Liver (tissue), 9 donors: ENCODE results near the gene ABCG5. TPM values are rescaled to one million over a fixed set of nuclear protein-coding genes. Genes with fewer than 3 reads are reported as not detected.

Experiments
- DNase-seq: peaks from one replicate; pipeline ENCODE4 v3.0.0-alpha.2; 2017; ENCODE audit warnings: low spot score
- H3K27ac ChIP-seq, 2 donors: one replicate each; pipeline ENCODE4 v1.7.0; 2013; ENCODE audit warnings: inconsistent platforms in 2 of 2, low read length in 2 of 2, control low read depth in 1 of 2, low read depth in 1 of 2, mild to moderate bottlenecking in 1 of 2
- H3K27me3 ChIP-seq, 4 donors: one replicate each; pipeline versions ENCODE4 v1.6.1 to v1.7.0; 2013; ENCODE audit warnings: low read length in 3 of 4, inconsistent platforms in 1 of 4, mild to moderate bottlenecking in 1 of 4, moderate library complexity in 1 of 4; ENCODE audit not compliant: control insufficient read depth in 4 of 4, insufficient read depth in 4 of 4
- H3K36me3 ChIP-seq, 4 donors: one replicate each; pipeline versions ENCODE4 v1.6.1 to v1.7.0; 2013; ENCODE audit warnings: low read length in 3 of 4, mild to moderate bottlenecking in 3 of 4, low read depth in 1 of 4, moderate library complexity in 1 of 4; ENCODE audit not compliant: control insufficient read depth in 4 of 4, insufficient read depth in 3 of 4
- H3K4me1 ChIP-seq, 4 donors: one replicate each; pipeline versions ENCODE4 v1.6.1 to v1.7.0; 2013; ENCODE audit warnings: low read length in 3 of 4, mild to moderate bottlenecking in 3 of 4, moderate library complexity in 1 of 4; ENCODE audit not compliant: control insufficient read depth in 4 of 4, insufficient read depth in 4 of 4
- H3K4me3 ChIP-seq, 3 donors: one replicate each; pipeline versions ENCODE4 v1.6.1 to v1.7.0; 2013; ENCODE audit warnings: low read length in 3 of 3, control low read depth in 1 of 3, low read depth in 1 of 3, mild to moderate bottlenecking in 1 of 3
- H3K9ac ChIP-seq, 2 donors: one replicate each; pipeline ENCODE4 v1.7.0; 2013; ENCODE audit warnings: low read length in 2 of 2, mild to moderate bottlenecking in 2 of 2, moderate library complexity in 2 of 2, control low read depth in 1 of 2, low read depth in 1 of 2
- H3K9me3 ChIP-seq, 4 donors: one replicate each; pipeline versions ENCODE4 v1.6.1 to v1.7.0; 2013; ENCODE audit warnings: low read length in 3 of 4; ENCODE audit not compliant: control insufficient read depth in 4 of 4
- EGR1 ChIP-seq, 2 donors: IDR thresholded peaks; 2 replicates each; pipeline ENCODE4 v1.6.1; 2016 to 2018; ENCODE audit warnings: antibody characterized with exemption in 2 of 2, low read depth in 2 of 2
- FOXA1 ChIP-seq: IDR thresholded peaks from 2 replicates; pipeline ENCODE4 v1.6.1; 2016; ENCODE audit warnings: antibody characterized with exemption
- FOXA2 ChIP-seq: IDR thresholded peaks from 2 replicates; pipeline ENCODE4 v1.6.1; 2016; ENCODE audit warnings: antibody characterized with exemption
- GABPA ChIP-seq, 2 donors: IDR thresholded peaks in 1 of 2; conservative IDR thresholded peaks in 1 of 2; 2 replicates each; pipeline ENCODE4 v1.6.1; 2016; ENCODE audit warnings: antibody characterized with exemption in 2 of 2, mild to moderate bottlenecking in 1 of 2, moderate library complexity in 1 of 2
- HNF4A ChIP-seq, 2 donors: conservative IDR thresholded peaks; 2 replicates each; pipeline ENCODE4 v1.6.1; 2016; ENCODE audit warnings: antibody characterized with exemption in 2 of 2, mild to moderate bottlenecking in 2 of 2
- HNF4G ChIP-seq: IDR thresholded peaks from 2 replicates; pipeline ENCODE4 v1.6.1; 2016; ENCODE audit warnings: antibody characterized with exemption
- JUND ChIP-seq, 2 donors: IDR thresholded peaks; 2 replicates each; pipeline ENCODE4 v1.6.1; 2016; ENCODE audit warnings: antibody characterized with exemption in 2 of 2
- NR2F2 ChIP-seq: IDR thresholded peaks from 2 replicates; pipeline ENCODE4 v1.6.1; 2016; ENCODE audit warnings: antibody characterized with exemption
- RAD21 ChIP-seq, 2 donors: IDR thresholded peaks; 2 replicates each; pipeline ENCODE4 v1.6.1; 2016; ENCODE audit warnings: antibody characterized with exemption in 2 of 2, mild to moderate bottlenecking in 2 of 2
- RXRA ChIP-seq, 2 donors: IDR thresholded peaks; 2 replicates each; pipeline ENCODE4 v1.6.1; 2017 to 2018; ENCODE audit warnings: antibody characterized with exemption in 2 of 2, mild to moderate bottlenecking in 1 of 2
- SP1 ChIP-seq: IDR thresholded peaks from 2 replicates; pipeline ENCODE4 v1.6.1; 2018; ENCODE audit warnings: antibody characterized with exemption, mild to moderate bottlenecking
- TAF1 ChIP-seq: conservative IDR thresholded peaks from 2 replicates; pipeline ENCODE4 v1.6.1; 2016; ENCODE audit warnings: antibody characterized with exemption, mild to moderate bottlenecking
- YY1 ChIP-seq: IDR thresholded peaks from 2 replicates; pipeline ENCODE4 v1.6.1; 2016; ENCODE audit warnings: antibody characterized with exemption, mild to moderate bottlenecking
- WGBS: extraction: QIAGEN DNeasy Blood & Tissue Kit; methylation state at CpG from one replicate; pipeline ENCODE4 v1.1.7; 2013; 5-methylcytosine and 5-hydroxymethylcytosine counted together
- polyA plus RNA-seq, 2 donors: library from polyadenylated mRNA; stranded (reverse) in 1 of 2; unstranded in 1 of 2; fragments of 200-250 nt in 1 of 2; fragments of >200 nt in 1 of 2; fragmentation: Nextera tagmentation in 1 of 2; extraction: Ambion mirVana in 1 of 2; gene quantifications; one replicate each; pipeline versions ENCODE4 v1.2.1 to v1.2.3, GENCODE V29; 2013 to 2015
- total RNA-seq, 2 donors: library from RNA; depleted of rRNA; stranded (reverse); fragments of >200 nt; gene quantifications; one replicate each; pipeline ENCODE4 v1.2.3, GENCODE V29; 2014
- TF ChIP-seq, protein P1 (sequence below): IDR thresholded peaks from 2 replicates; pipeline ENCODE4 v1.6.1; 2016; ENCODE audit warnings: antibody characterized with exemption, mild to moderate bottlenecking
- TF ChIP-seq, protein P2 (sequence below): IDR thresholded peaks from 2 replicates; pipeline ENCODE4 v1.6.1; 2016; ENCODE audit warnings: antibody characterized with exemption
- TF ChIP-seq, protein P3 (sequence below): IDR thresholded peaks from 2 replicates; pipeline ENCODE4 v1.6.1; 2016; ENCODE audit warnings: antibody characterized with exemption
- TF ChIP-seq, protein P4 (sequence below): fragments of 150-350 bp; IDR thresholded peaks from 2 replicates; pipeline ENCODE4 v1.5.1; 2017; ENCODE audit warnings: improper control_type of control experiment, low read depth, low read length; ENCODE audit not compliant: missing input control
- TF ChIP-seq, protein P5 (sequence below): IDR thresholded peaks from 2 replicates; pipeline ENCODE4 v1.6.1; 2016; ENCODE audit warnings: antibody characterized with exemption
- donor health status: healthy.
- donor health status: healthy.
- donor health status: healthy.
- donor health status: healthy.
- donor health status: healthy.

The ABCG5 gene
- total and polyA plus RNA-seq, 4 donors = 15.4 to 63.8 (median 38.5) TPM

DNA sequence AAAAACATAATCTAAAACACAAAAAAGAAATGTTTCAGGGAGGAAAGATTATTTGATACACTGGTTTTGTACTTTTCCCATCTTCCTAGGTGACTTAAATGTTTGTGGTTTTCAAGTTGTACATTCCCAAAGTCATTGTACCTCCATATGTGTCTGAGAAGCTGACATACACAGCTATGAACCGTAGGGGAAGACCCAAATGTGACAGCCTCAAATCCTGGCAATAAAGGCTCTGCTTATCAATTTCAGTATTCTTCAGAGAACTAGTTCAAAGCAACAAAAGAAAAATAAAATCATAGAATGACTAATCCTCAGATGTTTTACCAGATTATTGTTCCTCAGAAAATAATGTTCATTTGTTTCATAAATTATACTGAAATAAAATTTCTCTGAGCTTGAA lies 62.3 kb downstream of the ABCG5 start:
- WGBS = 87% methylated on average over 1 of the region's 1 CpG

More for the DNA sequence above, 62.3 kb downstream of the ABCG5 start:
- Histone ChIP-seq H3K9ac (no peak overlapping the region), H3K9me3 (no peaks in the 10 kb centered on the region), H3K4me1 (peaks cover 0 to 11% (median 4%) of the 10 kb centered on the region in 4 donors), H3K27me3 (no peaks in the 10 kb centered on the region), H3K4me3 (no peak overlapping the region), H3K36me3 (peaks cover 0 to 3% (median 0%) of the 10 kb centered on the region in 4 donors), H3K27ac (no peak overlapping the region)
- DNase-seq = no peak
- TF ChIP-seq RXRA (IDR thresholded peaks at IDR 0.05) = no peak
- TF ChIP-seq, protein P1, sequence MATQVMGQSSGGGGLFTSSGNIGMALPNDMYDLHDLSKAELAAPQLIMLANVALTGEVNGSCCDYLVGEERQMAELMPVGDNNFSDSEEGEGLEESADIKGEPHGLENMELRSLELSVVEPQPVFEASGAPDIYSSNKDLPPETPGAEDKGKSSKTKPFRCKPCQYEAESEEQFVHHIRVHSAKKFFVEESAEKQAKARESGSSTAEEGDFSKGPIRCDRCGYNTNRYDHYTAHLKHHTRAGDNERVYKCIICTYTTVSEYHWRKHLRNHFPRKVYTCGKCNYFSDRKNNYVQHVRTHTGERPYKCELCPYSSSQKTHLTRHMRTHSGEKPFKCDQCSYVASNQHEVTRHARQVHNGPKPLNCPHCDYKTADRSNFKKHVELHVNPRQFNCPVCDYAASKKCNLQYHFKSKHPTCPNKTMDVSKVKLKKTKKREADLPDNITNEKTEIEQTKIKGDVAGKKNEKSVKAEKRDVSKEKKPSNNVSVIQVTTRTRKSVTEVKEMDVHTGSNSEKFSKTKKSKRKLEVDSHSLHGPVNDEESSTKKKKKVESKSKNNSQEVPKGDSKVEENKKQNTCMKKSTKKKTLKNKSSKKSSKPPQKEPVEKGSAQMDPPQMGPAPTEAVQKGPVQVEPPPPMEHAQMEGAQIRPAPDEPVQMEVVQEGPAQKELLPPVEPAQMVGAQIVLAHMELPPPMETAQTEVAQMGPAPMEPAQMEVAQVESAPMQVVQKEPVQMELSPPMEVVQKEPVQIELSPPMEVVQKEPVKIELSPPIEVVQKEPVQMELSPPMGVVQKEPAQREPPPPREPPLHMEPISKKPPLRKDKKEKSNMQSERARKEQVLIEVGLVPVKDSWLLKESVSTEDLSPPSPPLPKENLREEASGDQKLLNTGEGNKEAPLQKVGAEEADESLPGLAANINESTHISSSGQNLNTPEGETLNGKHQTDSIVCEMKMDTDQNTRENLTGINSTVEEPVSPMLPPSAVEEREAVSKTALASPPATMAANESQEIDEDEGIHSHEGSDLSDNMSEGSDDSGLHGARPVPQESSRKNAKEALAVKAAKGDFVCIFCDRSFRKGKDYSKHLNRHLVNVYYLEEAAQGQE = no peak
- TF ChIP-seq, protein P2, sequence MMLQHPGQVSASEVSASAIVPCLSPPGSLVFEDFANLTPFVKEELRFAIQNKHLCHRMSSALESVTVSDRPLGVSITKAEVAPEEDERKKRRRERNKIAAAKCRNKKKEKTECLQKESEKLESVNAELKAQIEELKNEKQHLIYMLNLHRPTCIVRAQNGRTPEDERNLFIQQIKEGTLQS = no peak
- TF ChIP-seq FOXA1 = no peak
- no peak for TF ChIP-seq HNF4G
- no peak for TF ChIP-seq YY1
- TF ChIP-seq RAD21 (IDR thresholded peaks at IDR 0.05) = no peak
- TF ChIP-seq JUND (IDR thresholded peaks at IDR 0.05) = no peak
- TF ChIP-seq SP1 = no peak
- no peak for TF ChIP-seq TAF1
- TF ChIP-seq, protein P3, sequence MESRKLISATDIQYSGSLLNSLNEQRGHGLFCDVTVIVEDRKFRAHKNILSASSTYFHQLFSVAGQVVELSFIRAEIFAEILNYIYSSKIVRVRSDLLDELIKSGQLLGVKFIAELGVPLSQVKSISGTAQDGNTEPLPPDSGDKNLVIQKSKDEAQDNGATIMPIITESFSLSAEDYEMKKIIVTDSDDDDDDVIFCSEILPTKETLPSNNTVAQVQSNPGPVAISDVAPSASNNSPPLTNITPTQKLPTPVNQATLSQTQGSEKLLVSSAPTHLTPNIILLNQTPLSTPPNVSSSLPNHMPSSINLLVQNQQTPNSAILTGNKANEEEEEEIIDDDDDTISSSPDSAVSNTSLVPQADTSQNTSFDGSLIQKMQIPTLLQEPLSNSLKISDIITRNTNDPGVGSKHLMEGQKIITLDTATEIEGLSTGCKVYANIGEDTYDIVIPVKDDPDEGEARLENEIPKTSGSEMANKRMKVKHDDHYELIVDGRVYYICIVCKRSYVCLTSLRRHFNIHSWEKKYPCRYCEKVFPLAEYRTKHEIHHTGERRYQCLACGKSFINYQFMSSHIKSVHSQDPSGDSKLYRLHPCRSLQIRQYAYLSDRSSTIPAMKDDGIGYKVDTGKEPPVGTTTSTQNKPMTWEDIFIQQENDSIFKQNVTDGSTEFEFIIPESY = no peak
- no peak for TF ChIP-seq HNF4A (conservative IDR thresholded peaks at IDR 0.05)
- no peak for TF ChIP-seq NR2F2
- TF ChIP-seq EGR1 (IDR thresholded peaks at IDR 0.05; ENCODE audit: low read depth in 2 of 2) = no peak
- TF ChIP-seq, protein P4, sequence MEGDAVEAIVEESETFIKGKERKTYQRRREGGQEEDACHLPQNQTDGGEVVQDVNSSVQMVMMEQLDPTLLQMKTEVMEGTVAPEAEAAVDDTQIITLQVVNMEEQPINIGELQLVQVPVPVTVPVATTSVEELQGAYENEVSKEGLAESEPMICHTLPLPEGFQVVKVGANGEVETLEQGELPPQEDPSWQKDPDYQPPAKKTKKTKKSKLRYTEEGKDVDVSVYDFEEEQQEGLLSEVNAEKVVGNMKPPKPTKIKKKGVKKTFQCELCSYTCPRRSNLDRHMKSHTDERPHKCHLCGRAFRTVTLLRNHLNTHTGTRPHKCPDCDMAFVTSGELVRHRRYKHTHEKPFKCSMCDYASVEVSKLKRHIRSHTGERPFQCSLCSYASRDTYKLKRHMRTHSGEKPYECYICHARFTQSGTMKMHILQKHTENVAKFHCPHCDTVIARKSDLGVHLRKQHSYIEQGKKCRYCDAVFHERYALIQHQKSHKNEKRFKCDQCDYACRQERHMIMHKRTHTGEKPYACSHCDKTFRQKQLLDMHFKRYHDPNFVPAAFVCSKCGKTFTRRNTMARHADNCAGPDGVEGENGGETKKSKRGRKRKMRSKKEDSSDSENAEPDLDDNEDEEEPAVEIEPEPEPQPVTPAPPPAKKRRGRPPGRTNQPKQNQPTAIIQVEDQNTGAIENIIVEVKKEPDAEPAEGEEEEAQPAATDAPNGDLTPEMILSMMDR = no peak
- TF ChIP-seq FOXA2 = no peak
- TF ChIP-seq, protein P5, sequence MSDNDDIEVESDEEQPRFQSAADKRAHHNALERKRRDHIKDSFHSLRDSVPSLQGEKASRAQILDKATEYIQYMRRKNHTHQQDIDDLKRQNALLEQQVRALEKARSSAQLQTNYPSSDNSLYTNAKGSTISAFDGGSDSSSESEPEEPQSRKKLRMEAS = no peak
- TF ChIP-seq GABPA (IDR thresholded peaks at IDR 0.05 in 1 of 2, conservative IDR thresholded peaks at IDR 0.05 in 1 of 2) = no peak
